Occipital lobe (tissue), 3 donors: ENCODE measurements around the gene PLPPR5. TPM values are rescaled to one million over a fixed set of nuclear protein-coding genes. Genes with fewer than 3 reads are reported as not detected.

Experiments used
- DNase-seq: peaks from one replicate; lab custom pipeline; 2025; lab: John Stamatoyannopoulos, UW
- small RNA-seq: library from RNA; depleted of rRNA; stranded (forward); fragments of <200 nt; gene quantifications from one replicate; pipeline ENCODE3, GENCODE V24; 2014
- total RNA-seq: library from RNA; depleted of rRNA; stranded (reverse); fragments of >200 nt; gene quantifications from one replicate; pipeline ENCODE4 v1.2.3, GENCODE V29; 2014

Gene PLPPR5
- total RNA-seq, 1 donor from 2014 or later: 76.6 TPM

- DNase-seq: no peak
Observed at GRCh38 chr1:98849969-98850636, 154.6 kb downstream of the PLPPR5 start.

- DNase-seq: no peak
Observed at GRCh38 chr1:98842241-98842640, 162.4 kb downstream of the PLPPR5 start.

Small RNAs within 50 kb of the gene (small RNA-seq; reads per million reads assigned to genes)
- not detected for gene AL445433.1
